GM19351 (cell line): Measurements from ENCODE around the gene LIN54.

Source experiments
- ATAC-seq: cut with Tn5 transposase; IDR thresholded peaks from one replicate; pipeline ENCODE4 v1.9.1; 2021; ENCODE audit warnings: mild to moderate bottlenecking, moderate library complexity; ENCODE audit not compliant: unreplicated experiment

Gene LIN54

DNA sequence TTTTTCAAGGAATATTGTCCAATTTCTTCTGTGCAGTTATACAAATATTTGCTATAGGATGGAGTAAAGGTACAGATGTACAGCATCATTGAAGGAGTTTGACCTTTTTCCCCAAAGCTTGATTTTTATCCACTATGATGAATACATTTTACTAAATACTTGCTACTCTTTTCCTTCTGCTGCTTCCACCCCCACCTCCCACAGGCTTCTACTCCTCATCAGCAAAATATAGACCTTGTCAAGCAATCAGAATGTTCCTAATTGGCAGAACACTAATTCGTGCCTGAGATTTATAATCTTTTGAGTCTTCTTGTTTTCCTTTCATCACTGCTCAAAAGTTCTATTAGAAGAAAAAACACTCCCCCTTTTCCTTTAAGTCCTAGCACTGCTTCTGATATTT, 113.9 kb downstream of the LIN54 start:
- ATAC-seq: no peak

DNA sequence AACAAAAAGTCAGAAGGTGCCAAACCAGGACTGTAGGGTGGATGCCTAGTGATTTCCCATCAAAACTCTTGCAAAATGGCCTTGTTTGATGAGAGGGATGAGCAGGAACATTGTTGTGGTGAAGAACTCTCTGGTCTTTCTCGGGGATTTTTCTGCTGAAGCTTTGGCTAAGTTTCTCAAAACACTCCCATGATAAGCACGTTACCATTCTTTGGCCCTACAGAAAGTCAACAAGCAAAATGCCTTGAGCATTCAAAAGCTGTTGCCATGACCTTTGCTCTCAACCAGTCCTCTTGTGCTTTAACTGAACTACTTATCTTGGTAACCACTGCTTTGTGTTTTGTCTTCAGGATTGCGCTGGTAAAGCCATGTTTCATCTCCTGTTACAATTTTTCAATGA, 116.7 kb downstream of the LIN54 start:
- ATAC-seq: no peak

DNA sequence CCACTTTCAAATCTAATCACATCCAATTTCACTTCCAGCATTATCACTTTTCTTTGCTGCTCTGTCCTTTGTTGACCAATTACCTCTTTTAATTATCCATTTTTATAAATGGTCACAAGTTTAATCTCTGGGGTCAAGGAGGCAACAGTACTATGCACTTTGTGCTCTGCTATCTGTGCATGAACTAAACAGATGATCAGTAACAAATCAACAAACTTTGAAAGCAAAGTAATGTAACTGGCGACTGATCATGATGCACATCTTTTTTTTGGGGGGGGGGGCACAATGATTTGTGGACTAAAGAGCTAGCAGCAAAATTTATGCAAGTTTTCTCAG, 118.2 kb downstream of the LIN54 start:
- ATAC-seq: no peak

DNA sequence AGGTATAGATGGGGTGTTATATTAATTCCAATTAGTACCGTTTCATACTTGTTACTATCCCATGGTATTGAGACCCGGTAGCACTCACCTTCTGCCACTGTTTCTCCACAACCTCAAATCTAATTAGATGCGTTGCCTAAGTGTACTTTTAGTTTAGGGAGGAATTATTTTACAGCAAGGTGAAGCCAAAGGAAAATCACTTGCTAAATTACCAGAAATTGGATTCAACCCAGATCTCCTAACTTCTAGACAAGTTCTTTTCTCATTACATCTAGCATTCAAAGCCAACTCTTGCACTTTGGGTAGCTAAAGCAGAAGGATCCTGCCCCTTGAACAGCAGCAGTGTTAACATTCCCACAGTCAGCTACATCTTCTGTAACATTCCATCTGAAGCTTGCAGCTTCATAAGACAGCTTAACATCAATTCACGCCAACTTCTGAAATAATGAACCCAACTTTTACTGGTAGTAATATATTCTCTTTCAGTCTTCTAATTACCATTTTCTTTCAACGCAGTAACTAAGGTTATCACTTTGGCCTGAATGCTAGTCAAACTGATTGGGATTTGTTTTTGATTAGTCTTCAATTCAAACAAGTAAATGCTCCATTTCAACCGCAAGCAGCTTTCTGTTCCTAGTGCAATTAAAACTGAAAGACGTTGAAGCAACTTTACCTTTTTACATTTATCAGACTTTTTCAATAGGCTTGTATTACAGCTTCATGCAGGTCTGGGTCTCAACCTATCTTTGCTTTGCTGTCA, 118.7 kb downstream of the LIN54 start:
- no peak for ATAC-seq

DNA sequence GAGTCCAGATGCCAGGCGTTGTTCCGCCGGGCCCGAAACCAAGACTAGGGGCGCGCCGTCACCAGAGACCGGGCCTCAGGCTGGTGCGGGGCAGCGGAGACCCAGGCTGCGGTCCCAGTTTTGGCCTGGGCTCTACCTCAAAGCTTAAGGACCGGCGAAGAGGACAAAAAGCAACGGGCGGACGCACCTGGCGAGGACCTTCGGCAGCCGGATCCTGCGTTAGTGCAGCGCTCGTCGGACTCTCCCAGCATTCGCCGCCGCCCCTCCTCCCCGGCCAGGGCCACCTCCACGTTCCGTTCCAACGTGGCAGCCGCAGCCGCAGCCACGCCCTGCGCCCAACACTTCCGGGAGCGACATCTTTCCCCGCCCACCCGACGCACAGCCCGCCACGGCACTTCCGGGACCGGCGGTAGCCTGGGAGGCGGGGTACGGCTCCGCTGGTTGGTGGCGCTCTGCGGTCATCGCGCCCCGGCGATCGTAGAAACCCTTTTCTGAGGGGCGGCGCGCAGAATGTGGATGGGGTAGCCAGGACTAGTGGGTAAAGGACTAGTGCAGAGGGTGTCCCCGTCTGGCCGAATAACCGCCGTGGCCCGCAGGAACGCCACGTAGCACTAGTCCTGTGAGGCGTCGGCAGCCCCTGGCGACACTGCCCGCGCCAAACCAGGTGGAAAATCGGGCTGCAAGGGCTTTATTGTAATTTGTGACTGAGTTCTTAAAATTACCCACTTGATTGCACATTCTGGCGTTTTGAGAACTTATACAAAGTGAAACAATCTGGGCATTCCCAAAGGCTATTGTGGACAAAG, 119.5 kb downstream of the LIN54 start, which contains the start of gene SEC31A:
Gene SEC31A (minus strand): TSS at position 253 of the 806 bp plus-strand sequence. CDS start 9,217 bp downstream, outside the sequence.
- peak; percentile 86 for ATAC-seq

DNA sequence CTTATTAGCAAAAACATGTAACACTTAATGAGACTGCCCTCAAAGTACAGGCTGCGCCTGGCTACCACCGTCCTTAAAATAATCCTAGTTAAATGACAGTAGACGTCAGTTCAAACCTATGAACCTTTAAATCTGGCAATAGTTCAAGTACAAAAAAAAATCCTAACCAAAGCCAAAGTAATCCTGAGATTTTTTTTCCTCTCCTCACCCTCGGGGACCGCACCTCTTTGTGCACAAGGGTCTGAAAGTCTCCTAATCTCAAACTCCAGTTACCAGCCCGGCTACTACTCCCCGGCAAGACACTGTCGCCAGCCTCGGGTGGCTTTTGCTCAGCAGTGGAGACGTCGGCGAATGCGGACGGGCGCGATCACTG, 120.1 kb downstream of the LIN54 start:
- ATAC-seq: no peak

DNA sequence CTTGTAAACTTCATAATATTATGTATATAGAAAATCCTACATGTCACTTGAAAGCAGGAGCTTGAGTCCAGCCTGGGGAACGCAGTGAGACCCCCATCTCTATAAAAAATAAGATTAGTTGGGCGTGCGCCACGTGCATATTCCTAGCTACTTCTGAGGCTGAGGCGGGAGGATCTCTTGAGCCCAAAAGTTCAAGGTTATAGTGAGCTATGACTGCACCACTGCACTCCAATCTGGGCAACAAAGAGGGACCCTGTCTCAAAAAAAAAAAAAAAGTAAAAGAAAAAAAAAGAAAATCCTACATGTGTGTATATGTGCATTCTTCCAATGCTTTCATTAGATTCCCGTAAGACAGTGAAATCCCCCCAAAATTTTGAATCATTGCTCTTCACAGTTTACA, 121.3 kb downstream of the LIN54 start:
- ATAC-seq: no peak

DNA sequence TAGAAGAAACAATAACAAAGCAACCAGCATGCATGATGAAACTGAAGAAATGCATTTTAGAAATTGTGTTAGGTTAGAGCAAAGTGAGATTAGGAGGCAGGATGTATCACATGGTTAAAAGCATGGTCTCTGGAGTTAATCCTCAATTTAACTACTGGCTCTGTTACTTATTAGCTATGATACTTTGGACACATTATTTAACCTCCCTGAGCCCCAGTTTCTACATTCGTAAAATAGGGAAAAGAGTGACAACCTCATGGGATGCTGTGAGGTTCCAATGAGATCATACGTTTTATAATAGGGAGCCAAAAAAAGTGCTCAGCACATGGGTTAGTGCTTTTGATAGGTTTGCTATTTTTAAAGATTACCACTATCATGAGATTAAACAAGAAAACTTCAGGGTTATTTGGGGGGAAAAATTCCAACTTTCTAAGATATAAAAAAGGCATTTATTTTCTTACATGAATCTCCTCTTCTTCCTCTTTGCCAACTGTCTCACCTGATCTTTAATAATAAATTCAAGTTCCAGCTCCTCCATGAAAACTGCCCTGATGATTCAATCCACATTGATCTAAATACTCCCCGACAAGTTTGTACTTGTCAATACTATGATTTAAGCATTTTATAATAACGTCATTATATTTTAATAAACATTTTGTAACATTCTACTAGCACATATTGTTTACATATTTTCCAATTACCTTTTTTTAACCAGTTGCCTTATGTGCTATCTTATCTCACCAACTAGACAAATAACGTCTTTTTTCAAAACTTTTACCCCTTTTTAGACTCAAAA, 124.3 kb downstream of the LIN54 start:
- no peak for ATAC-seq

DNA sequence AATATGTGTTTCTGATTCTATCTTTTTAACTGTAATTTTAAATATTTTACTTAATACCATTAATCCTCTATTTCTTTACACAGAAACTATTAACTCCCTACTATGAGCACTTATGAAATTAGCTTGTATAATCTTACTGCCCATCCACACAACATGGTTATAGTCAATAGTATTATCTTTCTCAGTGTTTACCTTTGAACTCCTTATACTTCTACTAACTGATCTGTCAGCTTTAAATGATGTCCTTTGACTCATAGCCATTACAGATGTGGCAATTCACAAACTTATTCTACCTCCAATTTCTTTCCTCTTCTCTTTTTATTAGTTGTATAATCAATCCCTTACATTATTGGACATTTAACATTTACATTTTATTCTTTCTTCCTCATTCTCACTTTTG, 125.2 kb downstream of the LIN54 start:
- ATAC-seq: no peak
